HCT116 (cell line): ENCODE data around the gene DENND2D. TPM values are rescaled to one million over a fixed set of nuclear protein-coding genes. Genes with fewer than 3 reads are reported as not detected.

Source experiments
- ATAC-seq: fragments of 200-7000 bp; cut with Tn5 transposase; 2 replicates; pipeline ENCODE4 v1.9.1; 2020; ENCODE audit warnings: mild to moderate bottlenecking, moderate library complexity
- BruUV-seq: library from RNA; stranded (reverse); fragments of 400-500 nt; replicated peaks from 2 replicates; lab custom pipeline; 2021; lab: Mats Ljungman, UMichigan
- CTCF ChIA-PET: fragments of 300-600 bp; sonication (Branson Sonifier 250); formaldehyde crosslinking; loops from one replicate; lab custom pipeline; 2021; ENCODE audit warnings: antibody characterized with exemption; lab: Charles Lee
- POLR2A ChIA-PET: fragments of 300-600, 350-600 bp; sonication (Branson Sonifier 250); formaldehyde crosslinking; loops from one replicate; lab custom pipeline; 2021; ENCODE audit warnings: antibody characterized with exemption; lab: Charles Lee
- RAD21 ChIA-PET, 2 experiments: fragments of 300-600 bp; sonication (Branson Sonifier 250); formaldehyde crosslinking; loops; one replicate each; lab custom pipeline; 2023; ENCODE audit warnings: low total read pairs in 2 of 2; ENCODE audit not compliant: uncharacterized antibody in 2 of 2, unreplicated experiment in 2 of 2, low non-redundant PET in 1 of 2; lab: Charles Lee
- DNase-seq: peaks from one replicate; pipeline ENCODE4 v3.0.0-alpha.2; 2010; ENCODE audit warnings: low read depth, low spot score
- H2AFZ ChIP-seq: fragments of 200-600 bp; shearing (Covaris generic), sonication (generic); 2 replicates; pipeline ENCODE4 v1.6.1; 2017; ENCODE audit warnings: low read depth, mixed run types, mixed read lengths, antibody characterized with exemption, low read length; ENCODE audit not compliant: poor library complexity, severe bottlenecking
- H3K27ac ChIP-seq: 2 replicates; pipeline ENCODE4 v1.5.1; 2012; ENCODE audit warnings: low read depth, low read length
- H3K27me3 ChIP-seq: fragments of 200-600 bp; sonication (generic); 2 replicates; pipeline ENCODE4 v1.6.1; 2016; ENCODE audit warnings: mixed run types, low read length, mixed read lengths; ENCODE audit not compliant: insufficient read depth
- H3K36me3 ChIP-seq, 2 experiments: fragments of 200-500 bp in 1 of 2; fragments of 200-600 bp in 1 of 2; sonication (Bioruptor generic) in 1 of 2; sonication (generic) in 1 of 2; 2 replicates each; pipeline versions ENCODE4 v1.5.1 to v1.6.1; 2014 to 2016; ENCODE audit warnings: low read length in 2 of 2, inconsistent platforms in 1 of 2, mixed read lengths in 1 of 2, mixed run types in 1 of 2; ENCODE audit not compliant: insufficient read depth in 2 of 2, control insufficient read depth in 1 of 2
- H3K4me1 ChIP-seq, 2 experiments: fragments of 200-600 bp in 1 of 2; sonication (generic) in 1 of 2; 2 replicates each; pipeline versions ENCODE4 v1.5.1 to v1.6.1; 2012 to 2017; ENCODE audit warnings: low read length in 2 of 2, inconsistent platforms in 1 of 2, mild to moderate bottlenecking in 1 of 2, mixed read lengths in 1 of 2, mixed run types in 1 of 2, moderate library complexity in 1 of 2; ENCODE audit not compliant: insufficient read depth in 2 of 2, control insufficient read depth in 1 of 2
- H3K4me2 ChIP-seq: fragments of 200-600 bp; sonication (generic); 2 replicates; pipeline ENCODE4 v1.6.1; 2017; ENCODE audit warnings: mixed run types, low read length, mixed read lengths
- H3K4me3 ChIP-seq, 2 experiments: fragments of 200-600 bp in 1 of 2; sonication (generic) in 1 of 2; replicated peaks in 1 of 2; 2 replicates each; pipeline ENCODE4 v1.5.1; 2011 to 2016; ENCODE audit warnings: low read length in 2 of 2, control low read depth in 1 of 2, low read depth in 1 of 2, mild to moderate bottlenecking in 1 of 2, mixed read lengths in 1 of 2, mixed run types in 1 of 2
- H3K79me2 ChIP-seq: fragments of 200-600 bp; sonication (generic); 2 replicates; pipeline ENCODE4 v1.6.1; 2017; ENCODE audit warnings: mild to moderate bottlenecking, mixed run types, low read length, moderate library complexity, mixed read lengths; ENCODE audit not compliant: insufficient read depth
- H3K9ac ChIP-seq: fragments of 200-600 bp; sonication (generic); 2 replicates; pipeline ENCODE4 v1.6.1; 2016; ENCODE audit warnings: low read length, mixed read lengths
- H3K9me2 ChIP-seq: fragments of 200-600 bp; sonication (generic), shearing (Covaris generic); 2 replicates; pipeline ENCODE4 v1.6.1; 2017; ENCODE audit warnings: mixed run types, mild to moderate bottlenecking, moderate library complexity; ENCODE audit not compliant: insufficient read depth
- H3K9me3 ChIP-seq, 2 experiments: fragments of 200-500 bp in 1 of 2; fragments of 200-600 bp in 1 of 2; sonication (Bioruptor generic) in 1 of 2; sonication (generic) in 1 of 2; 2 replicates each; pipeline ENCODE4 v1.6.1; 2014 to 2017; ENCODE audit warnings: low read length in 2 of 2, mixed read lengths in 2 of 2, inconsistent platforms in 1 of 2, low read depth in 1 of 2, mild to moderate bottlenecking in 1 of 2, mixed run types in 1 of 2, moderate library complexity in 1 of 2; ENCODE audit not compliant: control insufficient read depth in 1 of 2, insufficient read depth in 1 of 2
- H4K20me1 ChIP-seq: fragments of 200-600 bp; sonication (generic), shearing (Covaris generic); 2 replicates; pipeline ENCODE4 v1.6.1; 2017; ENCODE audit warnings: mixed run types, mild to moderate bottlenecking, moderate library complexity; ENCODE audit not compliant: insufficient read depth
- ATF3 ChIP-seq: IDR thresholded peaks from 2 replicates; pipeline ENCODE4 v1.6.1; 2012
- CBX3 ChIP-seq: IDR thresholded peaks from 2 replicates; pipeline ENCODE4 v1.6.1; 2012; ENCODE audit warnings: low read depth
- EGR1 ChIP-seq: IDR thresholded peaks from 2 replicates; pipeline ENCODE4 v1.6.1; 2012; ENCODE audit warnings: low read depth
- ELF1 ChIP-seq: IDR thresholded peaks from 2 replicates; pipeline ENCODE4 v1.6.1; 2012; ENCODE audit warnings: low read depth, borderline replicate concordance
- EZH2phosphoT487 ChIP-seq: fragments of 200-600 bp; IDR thresholded peaks from 2 replicates; pipeline ENCODE4 v1.6.1; 2018; ENCODE audit warnings: antibody characterized with exemption, borderline replicate concordance
- FOSL1 ChIP-seq: IDR thresholded peaks from 2 replicates; pipeline ENCODE4 v1.6.1; 2012; ENCODE audit warnings: low read depth
- JUND ChIP-seq: IDR thresholded peaks from 2 replicates; pipeline ENCODE4 v1.6.1; 2012
- POLR2A ChIP-seq: IDR thresholded peaks from 2 replicates; pipeline ENCODE4 v1.7.0; 2011; ENCODE audit warnings: borderline replicate concordance; ENCODE audit not compliant: insufficient read depth, insufficient read length; ENCODE audit errors: extremely low read depth
- POLR2AphosphoS5 ChIP-seq: IDR thresholded peaks from 2 replicates; pipeline ENCODE4 v1.6.1; 2011; ENCODE audit warnings: mild to moderate bottlenecking, low read depth, low read length, moderate library complexity
- RAD21 ChIP-seq: IDR thresholded peaks from 2 replicates; pipeline ENCODE4 v1.6.1; 2012; ENCODE audit warnings: low read depth, mild to moderate bottlenecking
- REST ChIP-seq: IDR thresholded peaks from 2 replicates; pipeline ENCODE4 v1.6.1; 2012; ENCODE audit warnings: low read depth
- SIN3A ChIP-seq: IDR thresholded peaks from 2 replicates; pipeline ENCODE4 v1.6.1; 2012; ENCODE audit warnings: low read depth
- SP1 ChIP-seq: IDR thresholded peaks from 2 replicates; pipeline ENCODE4 v1.6.1; 2012; ENCODE audit warnings: low read depth
- SRF ChIP-seq: IDR thresholded peaks from 2 replicates; pipeline ENCODE4 v1.6.1; 2012; ENCODE audit warnings: low read depth
- ZFX ChIP-seq: fragments of 450-650 bp; IDR thresholded peaks from 2 replicates; pipeline ENCODE4 v1.6.1; 2017
- ZNF274 ChIP-seq: fragments of 200-500 bp; sonication (Bioruptor generic); IDR thresholded peaks from 2 replicates; pipeline ENCODE4 v1.6.1; 2014; ENCODE audit warnings: mild to moderate bottlenecking, low read depth, low read length, inconsistent platforms
- intact Hi-C: fragments of 100-400 bp; cut with micrococcal nuclease; formaldehyde crosslinking; loops from 2 replicates; pipeline ENCODE4 v1.10.0; 2022
- total RNA-seq: library from RNA; stranded (reverse); gene quantifications from one replicate; pipeline ENCODE4 v1.2.1, GENCODE V29; 2021; ENCODE audit not compliant: unreplicated experiment
- TF ChIP-seq, protein P1 (sequence below), 3 experiments: fragments of 200-600 bp in 1 of 3; sonication (generic) in 1 of 3; IDR thresholded peaks in 2 of 3; conservative IDR thresholded peaks in 1 of 3; 2 replicates each; pipeline ENCODE4 v1.5.1; 2012 to 2017; ENCODE audit warnings: low read depth in 2 of 3, low read length in 2 of 3, antibody characterized with exemption in 1 of 3, borderline replicate concordance in 1 of 3, control low read depth in 1 of 3, mild to moderate bottlenecking in 1 of 3, mixed read lengths in 1 of 3, mixed run types in 1 of 3, moderate library complexity in 1 of 3; ENCODE audit not compliant: insufficient read depth in 1 of 3

The DENND2D gene
- total RNA-seq, 1 experiment from 2014 or later, result 31.9 TPM

DNA sequence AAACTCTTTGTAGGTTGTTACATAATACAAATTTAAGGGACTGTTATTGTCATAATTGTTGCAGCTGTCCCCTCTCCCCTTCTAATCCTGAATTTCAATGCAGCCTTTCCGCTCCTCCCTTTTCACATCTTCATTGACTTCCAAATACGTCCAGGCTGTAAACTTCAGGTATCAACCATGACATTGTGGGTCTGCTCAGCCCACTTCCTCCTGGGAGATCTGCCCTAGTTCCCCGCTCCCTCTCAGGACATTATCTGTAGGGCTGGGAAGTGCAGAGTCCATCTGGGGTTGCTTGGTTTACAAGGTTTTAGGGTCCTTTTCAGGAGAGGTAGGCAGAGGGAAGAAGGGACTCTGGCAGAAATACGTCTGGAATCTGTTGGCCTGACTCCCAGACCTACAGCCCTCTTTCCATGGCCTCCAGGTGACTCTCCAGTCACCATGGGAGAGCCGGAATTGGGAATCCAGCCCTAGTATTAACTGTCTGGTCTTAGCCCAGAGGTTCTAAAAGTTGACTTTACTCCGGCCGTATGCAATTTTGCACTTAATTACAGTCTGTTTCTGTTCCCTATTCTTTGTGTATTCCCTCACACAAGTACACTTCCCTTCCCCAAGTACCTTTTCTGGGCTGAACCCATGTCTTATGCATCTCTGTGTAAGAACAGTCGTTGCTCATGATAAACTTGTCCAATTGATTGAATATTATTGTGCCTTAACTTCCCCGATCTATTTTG is 4.7 kb upstream of the DENND2D start:
- Histone ChIP-seq H3K27me3 (no peaks in the 10 kb centered on the region), H3K4me3 (peak overlapping the region; percentile 56 to 66; a peak in 1 of 4 replicates), H4K20me1 (no peaks in the 10 kb centered on the region), H3K9ac (no peak overlapping the region), H3K4me1 (peaks cover 34 to 51% of the 10 kb centered on the region in 2 experiments), H3K27ac (no peak overlapping the region; the same call in 1 of the 2 replicates), H3K79me2 (peaks cover 34% of the 10 kb centered on the region), H2AFZ (no peak overlapping the region), H3K9me2 (no peaks in the 10 kb centered on the region), H3K9me3 (no peaks in the 10 kb centered on the region), H3K4me2 (peak overlapping the region; percentile 97), H3K36me3 (no peaks in the 10 kb centered on the region)
- ChIA-PET POLR2A (no interaction called here), CTCF (no interaction called here), RAD21 (no interaction called here)
- ATAC-seq, result no peak
- no peak for DNase-seq
- TF ChIP-seq REST, result no peak
- TF ChIP-seq POLR2AphosphoS5, result no peak
- TF ChIP-seq SP1, result no peak
- TF ChIP-seq ZFX, result no peak
- no peak for TF ChIP-seq SIN3A
- TF ChIP-seq FOSL1, result no peak
- TF ChIP-seq, protein P1, sequence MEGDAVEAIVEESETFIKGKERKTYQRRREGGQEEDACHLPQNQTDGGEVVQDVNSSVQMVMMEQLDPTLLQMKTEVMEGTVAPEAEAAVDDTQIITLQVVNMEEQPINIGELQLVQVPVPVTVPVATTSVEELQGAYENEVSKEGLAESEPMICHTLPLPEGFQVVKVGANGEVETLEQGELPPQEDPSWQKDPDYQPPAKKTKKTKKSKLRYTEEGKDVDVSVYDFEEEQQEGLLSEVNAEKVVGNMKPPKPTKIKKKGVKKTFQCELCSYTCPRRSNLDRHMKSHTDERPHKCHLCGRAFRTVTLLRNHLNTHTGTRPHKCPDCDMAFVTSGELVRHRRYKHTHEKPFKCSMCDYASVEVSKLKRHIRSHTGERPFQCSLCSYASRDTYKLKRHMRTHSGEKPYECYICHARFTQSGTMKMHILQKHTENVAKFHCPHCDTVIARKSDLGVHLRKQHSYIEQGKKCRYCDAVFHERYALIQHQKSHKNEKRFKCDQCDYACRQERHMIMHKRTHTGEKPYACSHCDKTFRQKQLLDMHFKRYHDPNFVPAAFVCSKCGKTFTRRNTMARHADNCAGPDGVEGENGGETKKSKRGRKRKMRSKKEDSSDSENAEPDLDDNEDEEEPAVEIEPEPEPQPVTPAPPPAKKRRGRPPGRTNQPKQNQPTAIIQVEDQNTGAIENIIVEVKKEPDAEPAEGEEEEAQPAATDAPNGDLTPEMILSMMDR (IDR thresholded peaks at IDR 0.05 in 2 of 3, conservative IDR thresholded peaks at IDR 0.05 in 1 of 3; ENCODE audit: borderline replicate concordance in 1 of 3, insufficient read depth in 1 of 3, low read depth in 2 of 3, low read length in 2 of 3), result no peak
- no peak for TF ChIP-seq SRF
- TF ChIP-seq ATF3, result no peak
- TF ChIP-seq RAD21, result no peak
- no peak for TF ChIP-seq EZH2phosphoT487
- no peak for TF ChIP-seq POLR2A
- no peak for TF ChIP-seq JUND
- no peak for TF ChIP-seq ZNF274
- TF ChIP-seq EGR1, result no peak
- no peak for TF ChIP-seq CBX3
- TF ChIP-seq ELF1, result no peak
- no TSS peak for BruUV-seq
- intact Hi-C loops, result no loop called here
